HG03432 (cell line): ENCODE measurements around the gene FLT1.

Experiments
- ATAC-seq: cut with Tn5 transposase; IDR thresholded peaks from one replicate; pipeline ENCODE4 v1.9.1; 2021; ENCODE audit warnings: mild to moderate bottlenecking, moderate library complexity; ENCODE audit not compliant: unreplicated experiment

FLT1 gene

GRCh38 chr13:28258417-28258816, 236.5 kb downstream of the FLT1 start:
- no peak for ATAC-seq

DNA sequence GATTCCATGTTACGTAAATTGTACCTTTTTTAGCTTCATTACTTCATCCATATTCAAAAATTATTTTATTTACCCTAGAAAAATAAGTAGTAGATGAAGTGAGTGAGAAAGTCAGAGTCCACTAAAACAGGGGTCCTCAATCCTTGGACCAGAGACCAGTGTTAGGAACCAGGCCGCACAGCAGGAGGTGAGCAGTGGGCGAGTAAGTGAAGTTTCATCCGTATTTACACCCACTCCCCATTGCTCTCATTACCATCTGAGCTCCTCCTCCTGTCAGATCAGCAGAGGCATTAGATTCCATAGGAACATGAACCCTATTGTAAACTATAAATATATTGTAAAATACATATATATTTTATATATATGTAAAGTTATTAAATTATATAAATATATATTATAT, 237.6 kb downstream of the FLT1 start:
- ATAC-seq, result no peak

- ATAC-seq, result no peak
Observed at GRCh38 chr13:28252547-28252946, 242.4 kb downstream of the FLT1 start.

- no peak for ATAC-seq
Observed at GRCh38 chr13:28251466-28251865, 243.5 kb downstream of the FLT1 start.

- ATAC-seq, result no peak
Observed at GRCh38 chr13:28250542-28250941, 244.4 kb downstream of the FLT1 start.
